H9 (cell line): ENCODE data around the gene RAB22A. TPM values are rescaled to one million over a fixed set of nuclear protein-coding genes. Genes with fewer than 3 reads are reported as not detected.

Experiments
- DNase-seq: peaks from one replicate; pipeline ENCODE4 v3.0.0-alpha.2; 2017
- H2AFZ ChIP-seq: one replicate; pipeline ENCODE4 v1.6.1; 2013; ENCODE audit warnings: mild to moderate bottlenecking, low read length, control low read depth, moderate library complexity
- H2AK5ac ChIP-seq: 2 replicates; pipeline ENCODE4 v1.6.1; 2013; ENCODE audit warnings: low read length, control low read depth, mixed read lengths; ENCODE audit not compliant: insufficient read length
- H2BK120ac ChIP-seq: one replicate; pipeline ENCODE4 v1.6.1; 2013; ENCODE audit warnings: low read depth, mild to moderate bottlenecking, low read length, control low read depth, inconsistent platforms; ENCODE audit not compliant: poor library complexity, severe bottlenecking
- H2BK12ac ChIP-seq: 2 replicates; pipeline ENCODE4 v1.6.1; 2013; ENCODE audit warnings: low read length, control low read depth, mixed read lengths, low read depth; ENCODE audit not compliant: insufficient read length
- H2BK15ac ChIP-seq: 2 replicates; pipeline ENCODE4 v1.6.1; 2013; ENCODE audit warnings: low read depth, low read length, control low read depth
- H2BK20ac ChIP-seq: one replicate; pipeline ENCODE4 v1.6.1; 2013; ENCODE audit warnings: low read depth, mild to moderate bottlenecking, low read length, control low read depth, inconsistent platforms; ENCODE audit not compliant: poor library complexity, severe bottlenecking
- H2BK5ac ChIP-seq: 2 replicates; pipeline ENCODE4 v1.6.1; 2013; ENCODE audit warnings: low read length, control low read depth, mixed read lengths; ENCODE audit not compliant: insufficient read length
- H3K14ac ChIP-seq: 2 replicates; pipeline ENCODE4 v1.6.1; 2013; ENCODE audit warnings: low read length, control low read depth; ENCODE audit not compliant: insufficient read depth
- H3K18ac ChIP-seq: 2 replicates; pipeline ENCODE4 v1.6.1; 2013; ENCODE audit warnings: low read depth, mild to moderate bottlenecking, mixed read lengths, low read length, control low read depth; ENCODE audit not compliant: insufficient read length
- H3K23ac ChIP-seq: 2 replicates; pipeline ENCODE4 v1.6.1; 2013; ENCODE audit warnings: low read length, control low read depth, mixed read lengths, low read depth; ENCODE audit not compliant: insufficient read length
- H3K23me2 ChIP-seq: 2 replicates; pipeline ENCODE4 v1.6.1; 2013; ENCODE audit warnings: low read depth, mild to moderate bottlenecking, mixed read lengths, low read length, control low read depth; ENCODE audit not compliant: insufficient read length, poor library complexity, severe bottlenecking
- H3K27ac ChIP-seq: 2 replicates; pipeline ENCODE4 v1.5.1; 2013; ENCODE audit warnings: low read length, control low read depth, mixed read lengths, low read depth; ENCODE audit not compliant: insufficient read length
- H3K27me3 ChIP-seq: 2 replicates; pipeline ENCODE4 v1.6.1; 2013; ENCODE audit warnings: low read length, control low read depth, inconsistent platforms; ENCODE audit not compliant: insufficient read depth
- H3K4ac ChIP-seq: 2 replicates; pipeline ENCODE4 v1.6.1; 2013; ENCODE audit warnings: low read depth, mild to moderate bottlenecking, control low read depth, inconsistent platforms, low read length, moderate library complexity
- H3K4me1 ChIP-seq: 2 replicates; pipeline ENCODE4 v1.6.1; 2013; ENCODE audit warnings: low read length, control low read depth, inconsistent platforms; ENCODE audit not compliant: insufficient read depth
- H3K4me2 ChIP-seq: 2 replicates; pipeline ENCODE4 v1.6.1; 2013; ENCODE audit warnings: low read length, control low read depth, mixed read lengths; ENCODE audit not compliant: insufficient read length, insufficient read depth
- H3K56ac ChIP-seq: 2 replicates; pipeline ENCODE4 v1.6.1; 2013; ENCODE audit warnings: low read depth, mild to moderate bottlenecking, mixed read lengths, low read length, control low read depth; ENCODE audit not compliant: insufficient read length
- H3K79me1 ChIP-seq: 2 replicates; pipeline ENCODE4 v1.6.1; 2013; ENCODE audit warnings: low read depth, mild to moderate bottlenecking, moderate library complexity, low read length, control low read depth, inconsistent platforms; ENCODE audit not compliant: insufficient read depth, poor library complexity, severe bottlenecking
- H3K79me2 ChIP-seq: 2 replicates; pipeline ENCODE4 v1.6.1; 2013; ENCODE audit warnings: low read length, control low read depth, inconsistent platforms; ENCODE audit not compliant: insufficient read depth
- H3K9ac ChIP-seq: 2 replicates; pipeline ENCODE4 v1.6.1; 2013; ENCODE audit warnings: low read length, control low read depth, mixed read lengths; ENCODE audit not compliant: insufficient read length; ENCODE audit errors: extremely low read depth
- H3K9me3 ChIP-seq: one replicate; pipeline ENCODE4 v1.6.1; 2013; ENCODE audit warnings: low read depth, low read length, inconsistent platforms; ENCODE audit not compliant: control insufficient read depth
- H3T11ph ChIP-seq: one replicate; pipeline ENCODE4 v1.6.1; 2013; ENCODE audit warnings: mild to moderate bottlenecking, low read length, control low read depth, inconsistent platforms
- H4K20me1 ChIP-seq: one replicate; pipeline ENCODE4 v1.6.1; 2013; ENCODE audit not compliant: control insufficient read depth, insufficient read length, insufficient read depth
- H4K5ac ChIP-seq: 2 replicates; pipeline ENCODE4 v1.6.1; 2013; ENCODE audit warnings: low read depth, mild to moderate bottlenecking, mixed read lengths, low read length, control low read depth; ENCODE audit not compliant: insufficient read length
- H4K8ac ChIP-seq: replicated peaks from 2 replicates; pipeline ENCODE4 v1.6.1; 2013; ENCODE audit warnings: low read length, control low read depth, mixed read lengths, low read depth; ENCODE audit not compliant: insufficient read length
- H4K91ac ChIP-seq: 2 replicates; pipeline ENCODE4 v1.6.1; 2013; ENCODE audit warnings: low read depth, mild to moderate bottlenecking, moderate library complexity, mixed read lengths, low read length, control low read depth; ENCODE audit not compliant: insufficient read length
- H3K27ac Mint-ChIP-seq, 3 experiments: 2 replicates in 2 of 3; 3 replicates in 1 of 3; pipeline ENCODE4 v1.8.0; 2020 to 2021; ENCODE audit warnings: mixed read lengths in 3 of 3, mild to moderate bottlenecking in 1 of 3, moderate library complexity in 1 of 3
- H3K27me3 Mint-ChIP-seq: 2 replicates; pipeline ENCODE4 v1.8.0; 2021; ENCODE audit warnings: low read depth, mild to moderate bottlenecking, moderate library complexity, mixed read lengths
- H3K36me3 Mint-ChIP-seq, 3 experiments: 2 replicates in 2 of 3; 3 replicates in 1 of 3; pipeline ENCODE4 v1.8.0; 2020 to 2021; ENCODE audit warnings: low read depth in 3 of 3, mixed read lengths in 3 of 3; ENCODE audit not compliant: insufficient read depth in 1 of 3
- H3K4me1 Mint-ChIP-seq, 2 experiments: 2 replicates each; pipeline ENCODE4 v1.8.0; 2020; ENCODE audit warnings: mixed read lengths in 2 of 2
- H3K4me3 Mint-ChIP-seq, 2 experiments: 2 replicates in 1 of 2; 3 replicates in 1 of 2; pipeline ENCODE4 v1.8.0; 2020 to 2021; ENCODE audit warnings: mild to moderate bottlenecking in 2 of 2, mixed read lengths in 2 of 2, moderate library complexity in 1 of 2
- H3K9me3 Mint-ChIP-seq, 2 experiments: 2 replicates in 1 of 2; 3 replicates in 1 of 2; pipeline ENCODE4 v1.8.0; 2020; ENCODE audit warnings: mild to moderate bottlenecking in 2 of 2, mixed read lengths in 2 of 2, moderate library complexity in 1 of 2
- CTCF ChIP-seq: fragments of 200-600 bp; sonication (generic); conservative IDR thresholded peaks from 3 replicates; pipeline ENCODE4 v1.8.0; 2021; ENCODE audit warnings: antibody characterized with exemption, mild to moderate bottlenecking
- WGBS: extraction: QIAGEN DNeasy Blood & Tissue Kit; methylation state at CpG from one replicate; pipeline ENCODE4 v1.1.7; 2013; ENCODE audit warnings: missing lambda C conversion rate, low lambda C conversion rate, mixed read lengths; ENCODE audit not compliant: insufficient read length; ENCODE audit errors: extremely low coverage; 5-methylcytosine and 5-hydroxymethylcytosine counted together
- total RNA-seq: library from RNA; stranded (reverse); gene quantifications from 2 replicates; pipeline ENCODE4 v1.2.1, GENCODE V29; 2021

Gene RAB22A
- total RNA-seq, 1 experiment from 2014 or later, result 6.3 TPM

- peaks cover 38% of the 10 kb centered on the region; the same call in 1 of the 2 replicates for H3K79me2 ChIP-seq
- no peak overlapping the region for H2AK5ac ChIP-seq
- H3K27ac ChIP-seq, result no peak overlapping the region
- no peaks in the 10 kb centered on the region for H4K20me1 ChIP-seq
- H4K8ac ChIP-seq, result no peak overlapping the region
- no peak overlapping the region for H2BK12ac ChIP-seq
- peaks cover 7 to 22% (median 21%) of the 10 kb centered on the region in 3 experiments for H3K36me3 Mint-ChIP-seq
- H2BK5ac ChIP-seq, result no peak overlapping the region
- H3K4me1 ChIP-seq, result no peaks in the 10 kb centered on the region
- H3K23me2 ChIP-seq, result no peaks in the 10 kb centered on the region
- DNase-seq, result no peak
- no peak overlapping the region for H2AFZ ChIP-seq
- peaks cover 49 to 50% of the 10 kb centered on the region in 2 experiments for H3K4me1 Mint-ChIP-seq
- H3K18ac ChIP-seq, result no peak overlapping the region
- no peak overlapping the region for H2BK20ac ChIP-seq
- H3K4me3 Mint-ChIP-seq, result no peak overlapping the region
- no peak overlapping the region for H3K4ac ChIP-seq
- H2BK15ac ChIP-seq, result no peak overlapping the region
- H2BK120ac ChIP-seq, result no peak overlapping the region
- no peak overlapping the region for H3K23ac ChIP-seq
- no CpG with 5 or more reads among the region's 3 CpGs for WGBS
- H3K9me3 Mint-ChIP-seq, result no peaks in the 10 kb centered on the region
- no peaks in the 10 kb centered on the region for H3K27me3 ChIP-seq
- H4K91ac ChIP-seq, result no peak overlapping the region
- H4K5ac ChIP-seq, result no peak overlapping the region
- no peaks in the 10 kb centered on the region for H3K9me3 ChIP-seq
- no peak overlapping the region for H3K9ac ChIP-seq
- no peaks in the 10 kb centered on the region for H3K79me1 ChIP-seq
- H3K4me2 ChIP-seq, result no peak overlapping the region
- no peak overlapping the region for H3T11ph ChIP-seq
- TF ChIP-seq CTCF, result no peak
- no peak overlapping the region; a peak in 1 of 7 replicates for H3K27ac Mint-ChIP-seq
- H3K14ac ChIP-seq, result no peak overlapping the region
- no peaks in the 10 kb centered on the region for H3K27me3 Mint-ChIP-seq
- H3K56ac ChIP-seq, result no peak overlapping the region
Observed at GRCh38 chr20:58395604-58396003, 86.1 kb downstream of the RAB22A start.
